Activated CD4-positive, alpha-beta T cell treated with anti-CD3 and anti-CD28 coated beads for 36 hours (primary cell): Measurements from ENCODE around the gene ANKRD60. TPM values are rescaled to one million over a fixed set of nuclear protein-coding genes. Genes with fewer than 3 reads are reported as not detected.

Experiments used
- ATAC-seq: fragments of 200-7000 bp; cut with Tn5 transposase; one replicate; pipeline ENCODE4 v1.10.0; 2021; ENCODE audit warnings: mild to moderate bottlenecking, moderate library complexity
- CTCF ChIA-PET: fragments of 350-600 bp; sonication (Branson Sonifier 250); formaldehyde crosslinking; loops from one replicate; lab custom pipeline; 2021; ENCODE audit warnings: antibody characterized with exemption; lab: Charles Lee
- POLR2A ChIA-PET: fragments of 350-600 bp; sonication (Branson Sonifier 250); formaldehyde crosslinking; loops from one replicate; lab custom pipeline; 2021; ENCODE audit warnings: antibody characterized with exemption, inconsistent platforms; lab: Charles Lee
- DNase-seq: peaks from one replicate; pipeline ENCODE4 v3.0.0-alpha.2; 2020
- H3K27ac Mint-ChIP-seq: one replicate; pipeline ENCODE4 v1.8.0; 2021; ENCODE audit warnings: mixed read lengths
- H3K27me3 Mint-ChIP-seq: one replicate; pipeline ENCODE4 v1.8.0; 2021; ENCODE audit warnings: mixed read lengths
- H3K36me3 Mint-ChIP-seq: one replicate; pipeline ENCODE4 v1.8.0; 2021; ENCODE audit warnings: low read depth, mixed read lengths
- H3K4me1 Mint-ChIP-seq: one replicate; pipeline ENCODE4 v1.8.0; 2021; ENCODE audit warnings: mixed read lengths
- H3K4me3 Mint-ChIP-seq: one replicate; pipeline ENCODE4 v1.8.0; 2021; ENCODE audit warnings: mild to moderate bottlenecking, moderate library complexity, mixed read lengths
- H3K9me3 Mint-ChIP-seq: one replicate; pipeline ENCODE4 v1.8.0; 2021; ENCODE audit warnings: low read depth, mixed read lengths
- intact Hi-C, 2 experiments: fragments of 100-400 bp; cut with DNase I in 1 of 2; cut with micrococcal nuclease in 1 of 2; formaldehyde crosslinking; loops; one replicate each; pipeline versions ENCODE4 v1.14.2 to v1.15.1; 2022 to 2024; cut with DNase I, micrococcal nuclease
- total RNA-seq, 2 experiments: library from RNA; stranded (reverse); gene quantifications; one replicate each; pipeline ENCODE4 v1.2.3, GENCODE V29; 2021

Gene ANKRD60
- total RNA-seq, 2 experiments from 2014 or later = not detected

GRCh38 chr20:58222446-58222845 lies 6.0 kb downstream of the ANKRD60 start:
- POLR2A ChIA-PET = no interaction called here
- Mint-ChIP-seq H3K4me1 (peaks cover 22% of the 10 kb centered on the region), H3K36me3 (peaks cover 5% of the 10 kb centered on the region), H3K9me3 (peaks cover 6% of the 10 kb centered on the region), H3K4me3 (no peak overlapping the region), H3K27ac (no peak overlapping the region), H3K27me3 (peaks cover 57% of the 10 kb centered on the region)
- CTCF ChIA-PET = interaction anchor here (3.6 kb wide), 1 partner anchor 13 kb away, joined by 18 read pairs; no protein-coding TSS in a partner anchor
- ATAC-seq (no peak), DNase-seq (no peak)
- intact Hi-C loops = loop anchor here in 1 of 2 experiments (5.0 kb wide), 1 partner anchor 525 kb away; no protein-coding TSS in a partner anchor

GRCh38 chr20:58219342-58219700 lies 9.1 kb downstream of the ANKRD60 start:
- Mint-ChIP-seq H3K9me3 (peaks cover 6% of the 10 kb centered on the region), H3K4me3 (no peak overlapping the region), H3K27me3 (peaks cover 50% of the 10 kb centered on the region), H3K36me3 (peaks cover 5% of the 10 kb centered on the region), H3K4me1 (peaks cover 17% of the 10 kb centered on the region), H3K27ac (peak overlapping the region; percentile 27)
- no peak for ATAC-seq
- peak; percentile 71 for DNase-seq
- intact Hi-C loops = loop anchor here in 1 of 2 experiments (10.0 kb wide), 1 partner anchor 705 kb away; no protein-coding TSS in a partner anchor
- ChIA-PET CTCF (interaction anchor here (1.6 to 2.8 kb wide), 2 partner anchors 9 to 870 kb away, joined by 4 to 13 read pairs; no protein-coding TSS in a partner anchor), POLR2A (no interaction called here)

GRCh38 chr20:58218665-58219341 lies 9.7 kb downstream of the ANKRD60 start:
- intact Hi-C loops = loop anchor here in 1 of 2 experiments (10.0 kb wide), 1 partner anchor 704 kb away; no protein-coding TSS in a partner anchor
- DNase-seq = no peak
- no peak overlapping the region for H3K4me3 Mint-ChIP-seq
- peaks cover 53% of the 10 kb centered on the region for H3K27me3 Mint-ChIP-seq
- ATAC-seq = no peak
- POLR2A ChIA-PET = no interaction called here
- CTCF ChIA-PET = interaction anchor here (1.1 to 2.8 kb wide), 2 partner anchors 9 to 11 kb away, joined by 3 to 13 read pairs; no protein-coding TSS in a partner anchor
- peaks cover 6% of the 10 kb centered on the region for H3K9me3 Mint-ChIP-seq
- H3K27ac Mint-ChIP-seq = peak overlapping the region; percentile 27
- peaks cover 12% of the 10 kb centered on the region for H3K4me1 Mint-ChIP-seq
- H3K36me3 Mint-ChIP-seq = peaks cover 5% of the 10 kb centered on the region

GRCh38 chr20:58216334-58216733 lies 12.1 kb downstream of the ANKRD60 start:
- ATAC-seq = no peak
- Mint-ChIP-seq H3K36me3 (peaks cover 5% of the 10 kb centered on the region), H3K27ac (no peak overlapping the region), H3K9me3 (peaks cover 6% of the 10 kb centered on the region), H3K27me3 (peaks cover 39% of the 10 kb centered on the region), H3K4me1 (peaks cover 3% of the 10 kb centered on the region), H3K4me3 (no peak overlapping the region)
- intact Hi-C loops = loop anchor here in 1 of 2 experiments (10.0 kb wide), 1 partner anchor 702 kb away; no protein-coding TSS in a partner anchor
- no peak for DNase-seq
- CTCF ChIA-PET = interaction anchor here (0.5 to 1.3 kb wide), 6 partner anchors 17 to 82 kb away, joined by 3 to 5 read pairs (median 3); no protein-coding TSS in a partner anchor
- POLR2A ChIA-PET = no interaction called here

GRCh38 chr20:58215116-58215515 lies 13.3 kb downstream of the ANKRD60 start:
- POLR2A ChIA-PET = no interaction called here
- Mint-ChIP-seq H3K4me1 (peaks cover 3% of the 10 kb centered on the region), H3K9me3 (peaks cover 6% of the 10 kb centered on the region), H3K36me3 (peaks cover 5% of the 10 kb centered on the region), H3K27me3 (peaks cover 39% of the 10 kb centered on the region), H3K4me3 (no peak overlapping the region), H3K27ac (no peak overlapping the region)
- DNase-seq (no peak), ATAC-seq (no peak)
- CTCF ChIA-PET = no interaction called here
- intact Hi-C loops = loop anchor here in 1 of 2 experiments (10.0 kb wide), 1 partner anchor 700 kb away; no protein-coding TSS in a partner anchor

- ATAC-seq (no peak), DNase-seq (no peak)
- peaks cover 5% of the 10 kb centered on the region for H3K36me3 Mint-ChIP-seq
- ChIA-PET CTCF (no interaction called here), POLR2A (no interaction called here)
- no peak overlapping the region for H3K4me3 Mint-ChIP-seq
- intact Hi-C loops = loop anchor here in 1 of 2 experiments (10.0 kb wide), 1 partner anchor 700 kb away; no protein-coding TSS in a partner anchor
- no peak overlapping the region for H3K27ac Mint-ChIP-seq
- H3K9me3 Mint-ChIP-seq = peaks cover 6% of the 10 kb centered on the region
- H3K4me1 Mint-ChIP-seq = peaks cover 3% of the 10 kb centered on the region
- H3K27me3 Mint-ChIP-seq = peaks cover 36% of the 10 kb centered on the region
Observed at GRCh38 chr20:58214310-58214709, 14.1 kb downstream of the ANKRD60 start.

- peaks cover 30% of the 10 kb centered on the region for H3K27me3 Mint-ChIP-seq
- intact Hi-C loops = loop anchor here in 1 of 2 experiments (10.0 kb wide), 1 partner anchor 699 kb away; no protein-coding TSS in a partner anchor
- ATAC-seq (no peak), DNase-seq (no peak)
- ChIA-PET CTCF (interaction anchor here (0.7 kb wide), 1 partner anchor 465 kb away, joined by 3 read pairs; no protein-coding TSS in a partner anchor), POLR2A (no interaction called here)
- no peaks in the 10 kb centered on the region for H3K4me1 Mint-ChIP-seq
- no peak overlapping the region for H3K27ac Mint-ChIP-seq
- H3K9me3 Mint-ChIP-seq = no peaks in the 10 kb centered on the region
- H3K4me3 Mint-ChIP-seq = no peak overlapping the region
- no peaks in the 10 kb centered on the region for H3K36me3 Mint-ChIP-seq
Observed at GRCh38 chr20:58213716-58214115, 14.7 kb downstream of the ANKRD60 start.

- Mint-ChIP-seq H3K9me3 (no peaks in the 10 kb centered on the region), H3K27ac (no peak overlapping the region), H3K4me3 (no peak overlapping the region), H3K27me3 (peaks cover 25% of the 10 kb centered on the region), H3K4me1 (no peaks in the 10 kb centered on the region), H3K36me3 (no peaks in the 10 kb centered on the region)
- CTCF ChIA-PET = interaction anchor here (0.7 kb wide), 1 partner anchor 465 kb away, joined by 3 read pairs; no protein-coding TSS in a partner anchor
- intact Hi-C loops = loop anchor here in 1 of 2 experiments (10.0 kb wide), 1 partner anchor 698 kb away; no protein-coding TSS in a partner anchor
- POLR2A ChIA-PET = no interaction called here
- ATAC-seq (no peak), DNase-seq (no peak)
Observed at GRCh38 chr20:58213121-58213520, 15.3 kb downstream of the ANKRD60 start.

- Mint-ChIP-seq H3K4me1 (no peaks in the 10 kb centered on the region), H3K36me3 (no peaks in the 10 kb centered on the region), H3K4me3 (no peak overlapping the region), H3K9me3 (no peaks in the 10 kb centered on the region), H3K27me3 (peaks cover 22% of the 10 kb centered on the region), H3K27ac (no peak overlapping the region)
- ChIA-PET POLR2A (no interaction called here), CTCF (no interaction called here)
- no peak for ATAC-seq
- intact Hi-C loops = loop anchor here in 1 of 2 experiments (10.0 kb wide), 1 partner anchor 698 kb away; no protein-coding TSS in a partner anchor
- DNase-seq = no peak
Observed at GRCh38 chr20:58212636-58213035, 15.8 kb downstream of the ANKRD60 start.

- ATAC-seq (no peak), DNase-seq (no peak)
- intact Hi-C loops = loop anchor here (1.0 to 10.0 kb wide), 3 partner anchors 18 to 696 kb away; no protein-coding TSS in a partner anchor
- ChIA-PET CTCF (interaction anchor here (0.5 to 3.3 kb wide), 21 partner anchors 10 to 699 kb away, joined by 3 to 13 read pairs (median 4); no protein-coding TSS in a partner anchor), POLR2A (no interaction called here)
- no peaks in the 10 kb centered on the region for H3K36me3 Mint-ChIP-seq
- H3K4me3 Mint-ChIP-seq = no peak overlapping the region
- H3K4me1 Mint-ChIP-seq = no peaks in the 10 kb centered on the region
- H3K27me3 Mint-ChIP-seq = peaks cover 10% of the 10 kb centered on the region
- no peak overlapping the region for H3K27ac Mint-ChIP-seq
- H3K9me3 Mint-ChIP-seq = no peaks in the 10 kb centered on the region
Observed at GRCh38 chr20:58210398-58210747, 18.1 kb downstream of the ANKRD60 start.

- Mint-ChIP-seq H3K36me3 (no peaks in the 10 kb centered on the region), H3K27ac (peak overlapping the region; percentile 6), H3K4me3 (no peak overlapping the region), H3K4me1 (no peaks in the 10 kb centered on the region), H3K9me3 (no peaks in the 10 kb centered on the region), H3K27me3 (peaks cover 10% of the 10 kb centered on the region)
- CTCF ChIA-PET = interaction anchor here (0.5 to 3.3 kb wide), 25 partner anchors 11 to 700 kb away, joined by 3 to 13 read pairs (median 3); no protein-coding TSS in a partner anchor
- POLR2A ChIA-PET = no interaction called here
- DNase-seq (peak; percentile 94), ATAC-seq (peak; percentile 85)
- intact Hi-C loops = loop anchor here (1.0 to 10.0 kb wide), 6 partner anchors 18 to 698 kb away; no protein-coding TSS in a partner anchor
Observed at GRCh38 chr20:58209652-58210397, 18.6 kb downstream of the ANKRD60 start.
